AG20443 (cell line): ENCODE measurements around the gene GOLGB1.
"Not testable (repeated sequence)": the region's sequence is repeated elsewhere in the genome, so short reads cannot be mapped to it uniquely, and the experiment has no call there.

ENCODE experiments used
- DNase-seq: peaks from one replicate; pipeline ENCODE4 v3.0.0; 2012; ENCODE audit warnings: low spot score, mixed read lengths

Gene GOLGB1, protein sequence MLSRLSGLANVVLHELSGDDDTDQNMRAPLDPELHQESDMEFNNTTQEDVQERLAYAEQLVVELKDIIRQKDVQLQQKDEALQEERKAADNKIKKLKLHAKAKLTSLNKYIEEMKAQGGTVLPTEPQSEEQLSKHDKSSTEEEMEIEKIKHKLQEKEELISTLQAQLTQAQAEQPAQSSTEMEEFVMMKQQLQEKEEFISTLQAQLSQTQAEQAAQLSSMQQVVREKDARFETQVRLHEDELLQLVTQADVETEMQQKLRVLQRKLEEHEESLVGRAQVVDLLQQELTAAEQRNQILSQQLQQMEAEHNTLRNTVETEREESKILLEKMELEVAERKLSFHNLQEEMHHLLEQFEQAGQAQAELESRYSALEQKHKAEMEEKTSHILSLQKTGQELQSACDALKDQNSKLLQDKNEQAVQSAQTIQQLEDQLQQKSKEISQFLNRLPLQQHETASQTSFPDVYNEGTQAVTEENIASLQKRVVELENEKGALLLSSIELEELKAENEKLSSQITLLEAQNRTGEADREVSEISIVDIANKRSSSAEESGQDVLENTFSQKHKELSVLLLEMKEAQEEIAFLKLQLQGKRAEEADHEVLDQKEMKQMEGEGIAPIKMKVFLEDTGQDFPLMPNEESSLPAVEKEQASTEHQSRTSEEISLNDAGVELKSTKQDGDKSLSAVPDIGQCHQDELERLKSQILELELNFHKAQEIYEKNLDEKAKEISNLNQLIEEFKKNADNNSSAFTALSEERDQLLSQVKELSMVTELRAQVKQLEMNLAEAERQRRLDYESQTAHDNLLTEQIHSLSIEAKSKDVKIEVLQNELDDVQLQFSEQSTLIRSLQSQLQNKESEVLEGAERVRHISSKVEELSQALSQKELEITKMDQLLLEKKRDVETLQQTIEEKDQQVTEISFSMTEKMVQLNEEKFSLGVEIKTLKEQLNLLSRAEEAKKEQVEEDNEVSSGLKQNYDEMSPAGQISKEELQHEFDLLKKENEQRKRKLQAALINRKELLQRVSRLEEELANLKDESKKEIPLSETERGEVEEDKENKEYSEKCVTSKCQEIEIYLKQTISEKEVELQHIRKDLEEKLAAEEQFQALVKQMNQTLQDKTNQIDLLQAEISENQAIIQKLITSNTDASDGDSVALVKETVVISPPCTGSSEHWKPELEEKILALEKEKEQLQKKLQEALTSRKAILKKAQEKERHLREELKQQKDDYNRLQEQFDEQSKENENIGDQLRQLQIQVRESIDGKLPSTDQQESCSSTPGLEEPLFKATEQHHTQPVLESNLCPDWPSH (N-terminal part only)

DNA sequence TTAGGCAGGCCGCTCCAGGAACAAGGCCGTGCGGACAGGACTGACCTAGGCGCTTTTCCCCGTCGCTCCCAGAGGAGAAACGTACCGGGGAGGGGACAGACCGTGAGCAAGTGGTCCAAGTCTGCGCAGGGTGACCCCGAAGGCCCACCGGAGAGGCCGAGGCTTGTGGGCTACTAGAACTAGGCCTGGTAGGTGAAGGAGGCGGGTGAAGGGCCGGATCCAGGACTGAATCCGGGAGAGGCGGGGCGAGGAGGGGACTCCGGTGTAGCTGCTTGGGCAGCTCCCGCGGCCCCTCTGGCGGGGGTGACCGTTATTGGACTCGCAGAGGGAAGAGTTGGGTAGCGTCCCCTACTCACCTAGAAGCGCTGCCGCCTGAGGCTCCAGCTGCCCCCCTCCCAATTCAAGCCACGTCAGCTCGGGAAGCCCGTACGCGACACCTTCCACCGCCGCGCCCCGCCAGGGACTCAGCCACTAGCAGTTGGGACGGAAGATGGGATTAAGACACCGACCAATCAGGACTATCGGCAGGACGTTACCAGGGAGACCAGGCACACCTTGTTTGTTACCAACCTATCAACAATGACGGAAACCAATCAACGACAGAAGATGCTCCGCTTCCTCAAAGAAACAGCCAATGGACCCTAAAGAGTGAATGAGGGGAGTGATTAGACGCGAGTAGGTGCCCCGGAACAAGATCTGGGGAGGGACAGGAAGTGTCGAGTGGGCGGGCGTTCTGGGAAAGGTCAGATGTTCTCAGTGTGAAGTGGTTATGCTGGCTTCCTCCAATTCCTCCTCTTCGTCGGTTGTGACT, at the start of gene GOLGB1:
Gene GOLGB1 (minus strand): TSS at position 466 of the 811 bp plus-strand sequence. CDS start 18,770 bp downstream, outside the sequence.
- peak; percentile 95 for DNase-seq

DNA sequence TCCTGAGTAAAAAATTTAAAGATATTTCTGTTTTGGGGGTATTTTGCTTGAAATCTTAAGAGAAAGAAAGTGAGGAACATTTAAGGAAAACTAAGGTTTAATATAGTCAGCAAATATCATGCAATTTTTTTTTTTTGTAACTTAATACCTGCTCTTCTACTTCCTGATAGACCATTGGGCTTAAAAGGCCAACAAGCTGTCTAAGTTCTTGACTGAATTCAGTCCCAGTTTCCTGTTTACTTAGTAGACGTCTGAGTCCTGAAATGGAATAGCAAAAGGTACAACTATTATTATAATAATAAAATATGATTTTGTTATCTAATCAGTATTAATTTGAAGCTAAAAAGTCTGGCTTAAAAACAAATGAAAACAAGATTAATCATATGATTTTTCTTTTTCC, 47.4 kb upstream of the GOLGB1 start:
- DNase-seq = no peak

DNA sequence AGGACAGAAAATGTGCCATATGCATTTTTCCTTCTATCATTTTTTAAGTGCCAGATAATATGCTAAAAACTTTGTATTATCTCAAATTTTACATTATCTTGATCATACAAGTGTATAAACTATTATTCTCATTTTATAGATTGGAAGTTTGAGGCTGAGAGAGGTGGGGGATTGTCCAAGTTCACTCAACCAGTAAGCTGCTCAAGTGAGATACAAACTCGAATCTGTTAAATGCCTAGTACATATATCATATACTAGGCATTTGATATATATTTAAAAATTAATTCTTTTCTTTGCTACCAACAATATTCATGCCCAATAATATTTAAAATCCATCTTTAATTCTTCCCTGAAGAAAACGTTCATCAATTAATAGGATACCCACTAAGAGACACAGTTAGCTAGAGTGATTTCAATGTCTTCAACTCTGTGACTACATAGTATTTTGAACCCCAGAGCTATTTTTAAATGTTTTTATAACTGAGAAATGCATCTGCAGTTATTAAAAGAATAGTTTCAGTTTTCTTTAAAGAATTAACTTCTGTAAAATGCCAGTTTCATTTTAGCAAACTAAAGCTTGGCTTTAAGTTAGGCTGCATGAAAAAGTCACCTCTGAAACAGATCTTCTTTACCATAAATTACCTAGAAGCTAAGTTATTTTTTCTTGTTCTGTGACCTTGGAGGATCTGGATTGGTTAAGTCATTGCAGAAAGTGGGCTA, 44.9 kb upstream of the GOLGB1 start:
- DNase-seq = no peak

DNA sequence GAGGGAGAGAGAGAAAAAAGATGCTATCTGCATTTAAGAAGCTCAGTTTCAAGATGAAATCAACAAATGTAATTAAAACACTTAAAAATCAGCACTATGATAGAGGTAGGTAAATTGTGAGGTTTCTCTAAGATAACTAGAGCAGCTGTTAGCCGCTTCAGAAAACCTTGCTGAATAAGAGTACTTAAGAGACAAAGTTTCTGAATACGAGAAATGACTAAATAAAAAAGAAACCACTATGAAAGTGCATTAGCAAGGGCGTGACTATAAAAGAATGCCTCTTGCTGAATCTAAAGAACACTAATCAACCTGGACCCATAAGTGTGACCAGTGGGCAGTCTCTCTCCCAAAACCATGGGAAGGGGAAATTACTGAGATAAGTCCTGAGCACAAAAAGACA, 43.5 kb upstream of the GOLGB1 start:
- DNase-seq = no peak

DNA sequence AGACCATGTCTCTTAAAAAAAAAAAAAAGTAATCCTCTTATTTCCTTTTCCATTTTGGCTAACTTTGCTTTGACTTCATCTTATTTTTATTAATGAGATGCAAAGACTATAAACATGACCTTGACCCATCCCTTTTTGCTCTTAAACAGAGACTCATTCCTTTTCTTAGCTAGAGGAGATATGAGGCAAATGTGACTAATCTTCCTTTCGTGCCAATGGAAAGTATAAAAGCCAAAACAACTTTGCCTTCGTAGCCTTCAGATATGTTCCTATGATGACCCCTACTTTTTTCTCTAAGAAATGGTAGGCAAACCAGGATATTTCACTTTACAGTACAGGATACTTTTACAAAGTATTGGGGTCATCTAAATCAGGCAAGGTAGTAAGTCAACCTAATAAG, 36.9 kb upstream of the GOLGB1 start:
- DNase-seq = peak; percentile 43

DNA sequence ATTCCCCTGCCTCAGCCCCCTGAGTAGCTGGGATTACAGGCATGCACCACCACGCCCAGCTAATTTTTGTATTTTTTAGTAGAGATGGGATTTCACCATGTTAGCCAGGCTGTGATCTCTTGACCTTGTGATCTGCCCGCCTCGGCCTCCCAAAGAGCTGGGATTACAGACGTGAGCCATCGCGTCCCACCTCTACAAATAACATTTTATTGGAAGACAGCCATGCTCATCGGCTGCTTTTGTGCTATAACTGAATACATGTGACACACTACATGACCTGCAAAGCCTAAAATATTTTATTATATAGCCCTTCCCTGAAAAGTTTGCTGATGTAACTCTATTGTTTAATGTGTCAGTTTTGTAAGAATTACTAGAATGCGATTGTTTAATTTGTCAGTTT, 33.2 kb upstream of the GOLGB1 start:
- not testable (repeated sequence) for DNase-seq

DNA sequence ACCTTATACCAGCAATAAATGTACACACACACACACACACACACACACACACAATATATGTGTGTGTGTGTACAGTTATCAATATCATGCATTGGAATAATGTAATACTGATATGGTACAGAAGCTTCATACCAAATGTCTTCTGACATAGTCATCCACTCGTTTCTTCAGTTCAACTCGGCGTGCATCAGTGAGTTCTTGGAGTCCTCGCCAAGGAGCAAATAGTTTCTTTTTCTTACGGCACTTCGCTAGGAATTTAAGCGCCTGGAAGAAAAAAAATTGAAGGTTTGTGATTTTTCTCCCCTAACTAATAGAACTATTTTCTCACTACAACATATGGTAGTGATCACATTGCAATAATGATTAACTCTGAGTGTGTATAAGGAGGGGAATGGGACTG, 32.1 kb upstream of the GOLGB1 start:
- no peak for DNase-seq

DNA sequence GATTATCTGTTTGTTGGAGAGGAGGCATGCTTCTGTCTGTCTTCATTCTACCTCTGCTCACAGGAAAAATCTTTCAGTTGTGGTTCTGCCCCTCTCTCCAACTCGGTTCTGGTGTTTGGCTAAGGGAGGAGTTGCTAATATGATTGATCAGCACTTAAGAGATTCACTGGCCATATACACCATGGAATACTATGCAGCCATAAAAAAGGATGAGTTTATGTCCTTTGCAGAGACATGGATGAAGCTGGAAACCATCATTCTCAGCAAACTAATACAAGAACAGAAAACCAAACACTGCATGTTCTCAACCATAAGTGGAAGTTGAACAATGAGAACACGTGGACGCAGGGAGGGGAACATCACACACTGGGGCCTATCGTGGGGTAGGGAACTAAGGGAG, 25.6 kb upstream of the GOLGB1 start:
- not testable (repeated sequence) for DNase-seq

DNA sequence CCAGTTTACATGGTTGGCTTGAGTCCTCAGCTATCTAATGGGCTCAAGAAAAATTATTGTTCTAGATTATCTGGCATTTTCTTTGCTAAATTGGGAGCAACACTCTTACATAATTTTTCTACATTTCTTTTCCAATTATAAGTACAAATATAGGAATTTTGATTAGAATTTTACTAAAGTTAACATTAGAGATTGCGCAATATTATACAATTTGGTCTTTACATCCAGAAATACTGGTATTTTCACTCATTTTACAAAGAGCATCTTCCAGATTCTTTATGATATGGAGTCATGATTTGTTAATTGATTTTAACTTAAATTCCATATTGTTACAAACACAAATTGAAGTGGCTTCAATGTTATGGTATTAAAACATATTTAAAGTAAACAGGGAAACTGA, 19.7 kb upstream of the GOLGB1 start:
- DNase-seq = no peak

DNA sequence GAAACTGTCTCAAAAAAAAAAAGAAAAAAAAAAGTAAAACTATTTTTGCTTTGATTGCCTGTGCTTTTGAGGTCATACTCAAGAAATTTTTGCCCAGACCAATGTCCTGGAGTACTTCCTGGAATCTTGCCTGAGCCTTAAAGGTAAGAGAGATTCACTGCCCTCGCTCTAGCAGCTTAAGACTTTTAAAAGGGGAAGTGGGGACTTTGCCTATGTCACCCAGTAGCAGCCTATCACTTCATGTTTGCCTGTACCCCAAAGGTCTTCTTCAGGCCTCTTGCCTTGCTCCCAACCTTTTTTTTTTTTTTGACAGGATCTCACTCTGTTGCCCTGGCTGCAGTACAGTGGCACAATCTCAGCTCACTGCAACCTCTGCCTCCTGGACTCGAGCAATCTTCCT, 18.9 kb upstream of the GOLGB1 start:
- no peak for DNase-seq

DNA sequence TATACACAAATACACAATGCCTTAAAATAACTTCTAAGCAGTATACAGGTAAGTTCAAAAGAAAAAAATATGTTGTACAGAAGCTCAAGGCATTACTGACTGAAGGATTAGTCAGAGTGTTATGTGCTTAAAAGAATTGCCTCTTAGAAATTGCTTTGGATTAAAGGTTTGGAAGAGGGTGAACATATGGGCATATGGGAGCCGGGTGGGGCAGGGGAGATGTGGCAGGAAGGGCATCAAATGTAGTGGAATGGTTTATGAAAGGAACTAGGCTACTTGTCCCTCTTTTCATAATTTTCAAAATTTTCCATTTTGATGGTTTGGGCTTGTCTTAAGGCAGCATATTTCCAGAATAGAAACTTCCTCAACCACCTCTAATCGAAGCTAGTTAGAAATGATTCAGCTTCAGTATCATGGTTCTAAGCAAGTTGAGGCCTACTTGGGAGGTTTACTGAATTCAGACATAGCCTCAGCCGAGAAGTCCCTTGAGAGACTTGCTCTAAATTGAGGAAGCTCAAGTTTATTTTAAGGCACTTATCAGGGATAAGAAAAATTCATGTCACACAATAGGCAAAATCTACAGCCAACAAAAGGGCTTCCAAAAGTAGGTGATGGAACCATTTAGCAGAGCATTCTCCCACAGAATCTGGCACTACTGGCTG, 10.1 kb upstream of the GOLGB1 start:
- DNase-seq = no peak

DNA sequence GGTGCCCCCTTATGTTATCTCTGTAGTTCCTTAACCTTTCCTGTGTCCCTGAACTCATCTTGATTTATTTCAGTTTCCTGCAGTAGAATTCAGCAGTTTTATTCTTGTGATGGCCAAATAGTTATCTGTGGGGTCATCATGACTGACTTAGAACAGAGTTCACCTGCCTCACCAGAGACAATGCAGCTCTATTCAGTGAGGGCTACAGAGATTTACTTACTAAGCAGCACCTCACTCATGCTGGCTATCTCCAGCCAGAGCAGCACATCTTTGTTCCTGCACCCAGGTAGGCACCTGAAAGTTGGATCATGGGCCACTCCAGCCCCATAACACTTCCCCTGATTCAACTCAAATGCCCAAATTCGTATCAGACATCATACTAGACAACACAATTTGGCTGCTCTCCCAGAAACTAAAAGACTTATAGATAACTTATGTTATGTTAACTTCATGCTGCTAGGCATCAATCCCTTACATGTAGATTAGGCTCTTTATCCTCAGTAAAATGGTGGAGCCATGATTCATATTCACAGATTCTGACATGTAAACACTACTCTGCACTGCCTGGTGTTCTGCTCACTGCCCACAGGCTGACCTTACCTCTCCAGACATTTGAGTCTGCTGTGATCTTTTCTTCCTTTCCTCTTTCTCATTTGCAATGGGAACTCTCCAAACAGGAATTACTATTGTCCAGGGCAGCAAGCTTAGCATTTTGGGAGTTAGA, 9.3 kb upstream of the GOLGB1 start:
- DNase-seq = no peak

DNA sequence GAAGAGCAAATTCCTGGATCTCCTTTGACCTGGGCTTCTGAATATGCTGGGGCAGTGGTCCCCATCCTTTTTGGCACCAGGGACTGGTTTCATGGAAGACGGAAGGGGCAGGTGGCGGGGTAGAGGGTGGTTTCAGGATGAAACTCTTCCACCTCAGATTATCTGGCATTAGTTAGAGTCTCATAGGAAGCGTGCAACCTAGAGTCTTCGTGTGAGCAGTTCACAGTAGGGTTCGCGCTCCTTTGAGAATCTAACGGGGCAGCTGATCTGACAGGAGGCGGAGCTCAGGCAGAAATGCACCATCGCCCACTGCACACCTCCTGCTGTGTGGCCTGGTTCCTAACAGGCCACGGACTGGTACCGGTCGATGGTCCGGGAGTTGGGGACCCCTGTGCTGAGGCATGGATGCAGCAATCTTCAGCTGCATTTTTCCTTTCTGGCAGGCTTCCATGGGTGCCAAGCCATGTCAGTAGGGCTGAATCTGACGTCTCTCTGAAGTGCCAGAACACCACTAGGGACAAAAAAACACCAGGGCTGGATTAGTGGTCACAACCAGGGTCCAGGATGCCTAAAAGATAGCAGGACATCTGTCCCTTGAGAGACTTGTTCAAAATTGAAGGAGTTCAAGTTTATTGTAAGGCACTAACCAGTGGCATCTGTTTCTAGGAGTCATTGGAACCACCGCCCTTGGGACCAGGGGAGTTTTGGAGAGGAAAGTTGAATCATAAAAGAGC, 8.4 kb upstream of the GOLGB1 start:
- no peak for DNase-seq

DNA sequence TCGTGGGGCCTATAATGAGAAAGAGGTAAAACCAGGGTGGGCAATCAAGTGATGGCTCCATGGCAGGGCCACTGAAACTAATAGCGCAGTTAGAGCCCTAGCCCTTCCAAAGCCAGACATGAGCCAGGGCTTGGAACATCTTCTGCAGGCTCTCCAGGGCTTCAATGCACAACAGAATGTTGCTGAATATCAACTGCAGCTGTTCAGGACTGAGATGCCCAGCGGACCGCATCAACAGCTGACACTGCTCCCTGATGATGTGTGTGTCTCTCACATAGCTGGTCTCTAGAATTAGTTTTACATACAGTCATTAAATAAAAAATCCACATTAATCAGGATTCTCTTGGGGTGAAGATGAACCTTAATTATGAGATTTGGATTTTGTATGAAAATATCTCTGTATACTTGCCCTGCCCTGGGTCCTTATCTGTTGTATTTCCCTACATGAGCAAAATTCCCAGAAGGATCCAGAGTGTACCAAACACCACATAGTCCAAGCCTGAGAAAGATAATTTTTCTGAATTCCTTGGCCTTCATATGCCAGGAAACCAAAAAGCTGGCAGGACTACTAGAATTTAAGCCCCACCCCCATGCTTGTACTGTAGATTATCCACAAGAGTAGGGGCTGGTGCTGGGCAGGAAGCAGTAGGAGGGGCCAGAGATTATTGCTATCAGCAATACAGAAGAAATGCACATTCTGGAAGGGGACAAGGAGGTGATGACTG, 7.7 kb upstream of the GOLGB1 start:
- no peak for DNase-seq

DNA sequence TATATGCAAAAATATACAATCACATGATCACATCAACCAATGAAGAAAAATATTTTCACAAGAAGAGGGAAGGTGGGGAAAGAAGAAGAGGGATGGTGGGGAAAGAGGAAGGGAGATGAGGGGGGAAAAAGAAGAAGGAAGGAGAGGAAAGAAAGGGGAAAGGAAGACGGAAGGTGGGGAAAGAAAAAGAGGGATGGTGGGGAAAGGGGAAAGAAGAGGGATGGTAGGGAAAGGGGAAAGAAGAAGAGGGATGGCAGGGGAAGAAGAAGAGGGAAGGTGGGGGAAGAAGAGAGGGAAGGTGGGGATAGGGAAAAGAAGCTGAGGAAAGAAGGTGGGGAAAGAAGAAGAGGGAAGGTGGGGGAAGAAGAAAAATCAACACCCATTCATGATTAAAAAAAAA, 3.2 kb upstream of the GOLGB1 start:
- no peak for DNase-seq

DNA sequence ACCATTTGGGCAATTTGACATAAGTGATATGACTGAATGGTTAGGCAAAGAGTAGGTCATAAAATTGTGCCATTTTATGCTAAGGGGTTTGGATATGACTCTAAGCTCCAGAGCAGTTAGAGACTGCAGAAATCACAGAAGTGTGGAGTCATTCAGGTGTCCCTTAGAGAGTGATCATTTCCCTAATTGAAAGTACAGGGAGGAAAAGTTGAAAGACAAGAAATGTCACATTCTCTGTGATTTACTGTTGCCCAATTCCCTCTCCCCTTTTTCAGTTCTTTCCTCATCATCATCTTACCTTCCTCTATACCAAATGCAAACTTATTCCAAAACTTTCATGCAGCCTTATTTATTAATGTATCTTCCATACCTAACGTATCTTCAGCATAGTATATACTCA, 2.7 kb upstream of the GOLGB1 start:
- DNase-seq = no peak

DNA sequence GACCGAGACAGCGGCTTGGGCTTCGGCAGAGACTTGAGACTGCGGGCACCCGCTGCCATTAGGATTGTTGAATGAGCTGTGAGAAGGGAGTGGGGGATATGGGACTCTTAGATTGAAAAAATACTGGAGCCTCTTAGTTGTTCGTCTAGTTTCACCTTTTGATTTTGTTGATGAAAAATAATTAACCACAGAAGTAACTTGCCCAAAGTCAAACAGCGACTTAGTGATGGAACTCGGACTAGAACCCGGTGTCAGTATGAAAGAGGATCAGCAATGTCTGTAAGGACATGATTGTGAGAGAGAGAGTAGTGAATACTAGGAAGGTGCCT, 510 bp upstream of the GOLGB1 start:
- no peak for DNase-seq

DNA sequence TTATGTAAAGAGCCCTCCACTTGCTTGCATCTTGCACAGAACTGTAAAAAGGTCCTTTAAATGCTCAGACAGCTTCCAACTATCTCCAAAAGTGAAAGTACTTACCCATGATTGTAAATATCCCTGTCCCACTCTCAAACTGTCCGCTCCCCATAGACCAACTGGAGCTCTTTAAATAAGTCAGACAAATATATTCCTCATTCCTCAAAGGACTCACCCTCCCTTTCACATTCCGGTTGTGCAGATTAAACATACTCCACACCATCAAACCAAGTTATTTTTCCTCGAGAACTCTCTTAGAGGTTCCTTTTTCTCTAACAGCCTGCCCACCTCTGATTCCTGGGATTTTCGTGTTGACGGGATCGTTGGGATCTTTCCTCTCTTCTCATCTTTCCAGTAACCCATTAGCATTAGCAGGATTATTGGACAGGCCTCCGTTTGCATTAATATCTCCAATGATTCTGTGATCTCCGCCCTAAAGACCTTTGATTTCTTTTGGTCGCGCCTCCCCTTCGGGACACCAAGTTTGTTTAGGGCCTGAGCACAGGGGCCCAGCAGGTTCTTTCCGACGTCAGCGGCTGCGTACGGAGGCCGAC, 763 bp downstream of the GOLGB1 start:
- DNase-seq = no peak
